Activated CD4-positive, CD25-positive, alpha-beta regulatory T cell (primary cell): ENCODE measurements around the gene JUN.

Source experiments
- DNase-seq, 4 experiments: peaks; one replicate each; lab custom pipeline; 2025; lab: John Stamatoyannopoulos, UW

JUN gene

GRCh38 chr1:58783090-58783992 is 506 bp downstream of the JUN start:
- peak; percentile 19 to 40 (median 28) for DNase-seq

- DNase-seq = peak; percentile 12 to 35 (median 30)
These were observed 1.4 kb downstream of the JUN start for GRCh38 chr1:58782178-58783089.

- peak in 3 of 4 experiments; percentile 10 to 15 (median 10) for DNase-seq
These were observed 2.2 kb downstream of the JUN start for GRCh38 chr1:58781541-58782177.

GRCh38 chr1:58780836-58781452 is 2.9 kb downstream of the JUN start:
- no peak for DNase-seq

GRCh38 chr1:58780411-58780810 is 3.4 kb downstream of the JUN start:
- DNase-seq = no peak

GRCh38 chr1:58779801-58780382 is 4.0 kb downstream of the JUN start:
- DNase-seq = no peak

- DNase-seq = no peak
These were observed 4.6 kb downstream of the JUN start for GRCh38 chr1:58779059-58779754.

GRCh38 chr1:58778385-58779000 is 5.4 kb downstream of the JUN start:
- DNase-seq = no peak

- DNase-seq = no peak
These were observed 9.8 kb downstream of the JUN start for GRCh38 chr1:58774027-58774426.

GRCh38 chr1:58773406-58773840 is 10.4 kb downstream of the JUN start:
- no peak for DNase-seq

GRCh38 chr1:58769809-58770320 is 14.0 kb downstream of the JUN start:
- DNase-seq = no peak

- peak in 2 of 4 experiments; percentile 6 to 30 for DNase-seq
These were observed 14.7 kb downstream of the JUN start for GRCh38 chr1:58768971-58769808.

- DNase-seq = no peak
These were observed 15.6 kb downstream of the JUN start for GRCh38 chr1:58768191-58768731.

- no peak for DNase-seq
These were observed 16.7 kb downstream of the JUN start for GRCh38 chr1:58767143-58767542.

GRCh38 chr1:58765441-58765840 is 18.4 kb downstream of the JUN start:
- DNase-seq = no peak

- DNase-seq = no peak
These were observed 18.8 kb downstream of the JUN start for GRCh38 chr1:58765006-58765405.

- no peak for DNase-seq
These were observed 19.4 kb downstream of the JUN start for GRCh38 chr1:58764294-58764978.

GRCh38 chr1:58763214-58763613 is 20.6 kb downstream of the JUN start:
- no peak for DNase-seq
